ENCODE results near the gene ANKRD2. TPM values are rescaled to one million over a fixed set of nuclear protein-coding genes. Genes with fewer than 3 reads are reported as not detected.
"Not testable (repeated sequence)": the region's sequence is repeated elsewhere in the genome, so short reads cannot be mapped to it uniquely, and the experiment has no call there.

The ANKRD2 gene
- total RNA-seq, 1 experiment from 2014 or later, result 5.8 TPM

GRCh38 chr10:97550336-97551149 lies 22.0 kb upstream of the ANKRD2 start:
- Mint-ChIP-seq H3K4me1 (ENCODE audit: insufficient read depth, unreplicated experiment) (peaks cover 28% of the 10 kb centered on the region), H3K36me3 (ENCODE audit: insufficient read depth, unreplicated experiment) (no peaks in the 10 kb centered on the region), H3K9me3 (ENCODE audit: unreplicated experiment) (no peaks in the 10 kb centered on the region), H3K27ac (ENCODE audit: low read depth, unreplicated experiment) (peak overlapping the region; percentile 98), H3K4me3 (ENCODE audit: unreplicated experiment) (no peak overlapping the region), H3K27me3 (ENCODE audit: insufficient read depth, unreplicated experiment) (no peaks in the 10 kb centered on the region)
- no peak for DNase-seq (ENCODE audit: unreplicated experiment)
- BruUV-seq (replicated peaks), result no TSS peak
- TF ChIP-seq CTCF (IDR thresholded peaks at IDR 0.05; ENCODE audit: unreplicated experiment), result no peak
- ChIA-PET POLR2A (interaction anchor here (0.6 to 5.0 kb wide), 14 partner anchors 14 to 176 kb away, joined by 3 to 37 read pairs (median 4); partner anchors contain the start of genes ANKRD2 and UBTD1), CTCF (interaction anchor here (0.9 to 8.8 kb wide), 13 partner anchors 15 to 142 kb away, joined by 3 to 95 read pairs (median 4); partner anchors contain the start of gene UBTD1)
- intact Hi-C loops (cut with micrococcal nuclease), result no loop called here

- no TSS peak for BruUV-seq (replicated peaks)
- DNase-seq (ENCODE audit: unreplicated experiment), result no peak
- Mint-ChIP-seq H3K36me3 (ENCODE audit: insufficient read depth, unreplicated experiment) (no peaks in the 10 kb centered on the region), H3K27me3 (ENCODE audit: insufficient read depth, unreplicated experiment) (no peaks in the 10 kb centered on the region), H3K4me3 (ENCODE audit: unreplicated experiment) (no peak overlapping the region), H3K4me1 (ENCODE audit: insufficient read depth, unreplicated experiment) (peaks cover 28% of the 10 kb centered on the region), H3K27ac (ENCODE audit: low read depth, unreplicated experiment) (peak overlapping the region; percentile 98), H3K9me3 (ENCODE audit: unreplicated experiment) (no peaks in the 10 kb centered on the region)
- intact Hi-C loops (cut with micrococcal nuclease), result no loop called here
- CTCF ChIA-PET, result interaction anchor here (0.9 to 8.8 kb wide), 10 partner anchors 16 to 143 kb away, joined by 3 to 95 read pairs (median 10); partner anchors contain the start of gene UBTD1
- POLR2A ChIA-PET, result interaction anchor here (0.6 to 5.0 kb wide), 10 partner anchors 14 to 104 kb away, joined by 3 to 37 read pairs (median 5); partner anchors contain the start of genes HOGA1 and UBTD1
- no peak for TF ChIP-seq CTCF (IDR thresholded peaks at IDR 0.05; ENCODE audit: unreplicated experiment)
Observed at GRCh38 chr10:97551271-97551670, 21.3 kb upstream of the ANKRD2 start.

- peak; percentile 88 for TF ChIP-seq CTCF (IDR thresholded peaks at IDR 0.05; ENCODE audit: unreplicated experiment)
- ChIA-PET CTCF (interaction anchor here (0.5 to 8.8 kb wide), 39 partner anchors 11 to 261 kb away, joined by 3 to 95 read pairs (median 5); partner anchors contain the start of genes ARHGAP19 and UBTD1), POLR2A (interaction anchor here (0.5 to 5.0 kb wide), 18 partner anchors 9 to 153 kb away, joined by 3 to 37 read pairs (median 4); partner anchors contain the start of genes ANKRD2, RRP12 and UBTD1)
- Mint-ChIP-seq H3K27ac (ENCODE audit: low read depth, unreplicated experiment) (peak overlapping the region; percentile 46), H3K36me3 (ENCODE audit: insufficient read depth, unreplicated experiment) (no peaks in the 10 kb centered on the region), H3K4me1 (ENCODE audit: insufficient read depth, unreplicated experiment) (peaks cover 28% of the 10 kb centered on the region), H3K9me3 (ENCODE audit: unreplicated experiment) (no peaks in the 10 kb centered on the region), H3K4me3 (ENCODE audit: unreplicated experiment) (no peak overlapping the region), H3K27me3 (ENCODE audit: insufficient read depth, unreplicated experiment) (no peaks in the 10 kb centered on the region)
- peak; percentile 78 for DNase-seq (ENCODE audit: unreplicated experiment)
- BruUV-seq (replicated peaks), result no TSS peak
- intact Hi-C loops (cut with micrococcal nuclease), result loop anchor here (1.0 to 2.0 kb wide), 5 partner anchors 19 to 146 kb away; no protein-coding TSS in a partner anchor
Observed at GRCh38 chr10:97553575-97554031, 19.0 kb upstream of the ANKRD2 start.

GRCh38 chr10:97554336-97554735 lies 18.2 kb upstream of the ANKRD2 start:
- BruUV-seq (replicated peaks); DNase-seq (ENCODE audit: unreplicated experiment); H3K4me3 Mint-ChIP-seq (ENCODE audit: unreplicated experiment); intact Hi-C loops (cut with micrococcal nuclease); H3K36me3 Mint-ChIP-seq (ENCODE audit: insufficient read depth, unreplicated experiment); H3K9me3 Mint-ChIP-seq (ENCODE audit: unreplicated experiment); H3K27me3 Mint-ChIP-seq (ENCODE audit: insufficient read depth, unreplicated experiment); H3K27ac Mint-ChIP-seq (ENCODE audit: low read depth, unreplicated experiment): not testable (repeated sequence)
- ChIA-PET POLR2A (interaction anchor here (1.1 to 5.0 kb wide), 9 partner anchors 10 to 94 kb away, joined by 3 to 37 read pairs (median 7); partner anchors contain the start of genes ANKRD2 and UBTD1), CTCF (interaction anchor here (0.5 to 8.8 kb wide), 29 partner anchors 10 to 996 kb away, joined by 3 to 95 read pairs (median 5); partner anchors contain the start of genes ARHGAP19 and UBTD1)
- H3K4me1 Mint-ChIP-seq (ENCODE audit: insufficient read depth, unreplicated experiment), result peaks cover 23% of the 10 kb centered on the region

- H3K27ac Mint-ChIP-seq (ENCODE audit: low read depth, unreplicated experiment); BruUV-seq (replicated peaks); H3K36me3 Mint-ChIP-seq (ENCODE audit: insufficient read depth, unreplicated experiment); H3K27me3 Mint-ChIP-seq (ENCODE audit: insufficient read depth, unreplicated experiment); H3K9me3 Mint-ChIP-seq (ENCODE audit: unreplicated experiment); H3K4me3 Mint-ChIP-seq (ENCODE audit: unreplicated experiment); intact Hi-C loops (cut with micrococcal nuclease); DNase-seq (ENCODE audit: unreplicated experiment): not testable (repeated sequence)
- POLR2A ChIA-PET, result interaction anchor here (1.2 to 4.5 kb wide), 3 partner anchors 19 to 56 kb away, joined by 3 to 23 read pairs (median 4); partner anchors contain the start of gene UBTD1
- H3K4me1 Mint-ChIP-seq (ENCODE audit: insufficient read depth, unreplicated experiment), result peaks cover 11% of the 10 kb centered on the region
- CTCF ChIA-PET, result interaction anchor here (0.7 to 8.8 kb wide), 8 partner anchors 9 to 94 kb away, joined by 3 to 95 read pairs (median 33); no protein-coding TSS in a partner anchor
Observed at GRCh38 chr10:97555541-97555940, 17.0 kb upstream of the ANKRD2 start.

GRCh38 chr10:97560731-97561381 lies 11.7 kb upstream of the ANKRD2 start:
- POLR2A ChIA-PET; H3K27ac Mint-ChIP-seq (ENCODE audit: low read depth, unreplicated experiment); H3K4me1 Mint-ChIP-seq (ENCODE audit: insufficient read depth, unreplicated experiment); intact Hi-C loops (cut with micrococcal nuclease); H3K36me3 Mint-ChIP-seq (ENCODE audit: insufficient read depth, unreplicated experiment); H3K27me3 Mint-ChIP-seq (ENCODE audit: insufficient read depth, unreplicated experiment); H3K4me3 Mint-ChIP-seq (ENCODE audit: unreplicated experiment); DNase-seq (ENCODE audit: unreplicated experiment); CTCF ChIA-PET; BruUV-seq (replicated peaks): not testable (repeated sequence)
- peaks cover 19% of the 10 kb centered on the region for H3K9me3 Mint-ChIP-seq (ENCODE audit: unreplicated experiment)
